ENCODE data around the gene PRSS50.

DNA sequence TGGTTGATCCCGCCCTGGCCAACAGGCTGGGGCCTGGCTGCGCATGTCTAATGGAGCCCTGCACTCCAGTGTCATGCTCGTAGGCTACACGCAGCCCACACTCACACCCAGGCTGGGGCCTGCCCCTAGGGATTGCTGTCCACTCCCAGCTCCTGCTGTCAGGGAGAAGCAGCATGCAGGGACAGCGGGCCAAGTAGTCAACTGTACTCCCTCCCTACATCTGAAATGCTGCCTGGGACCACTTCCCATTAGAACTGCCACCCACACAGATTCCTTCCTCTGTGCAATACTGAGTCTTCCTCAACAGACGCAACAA lies 40.3 kb downstream of the PRSS50 start:
- TF ChIP-seq, protein P1, sequence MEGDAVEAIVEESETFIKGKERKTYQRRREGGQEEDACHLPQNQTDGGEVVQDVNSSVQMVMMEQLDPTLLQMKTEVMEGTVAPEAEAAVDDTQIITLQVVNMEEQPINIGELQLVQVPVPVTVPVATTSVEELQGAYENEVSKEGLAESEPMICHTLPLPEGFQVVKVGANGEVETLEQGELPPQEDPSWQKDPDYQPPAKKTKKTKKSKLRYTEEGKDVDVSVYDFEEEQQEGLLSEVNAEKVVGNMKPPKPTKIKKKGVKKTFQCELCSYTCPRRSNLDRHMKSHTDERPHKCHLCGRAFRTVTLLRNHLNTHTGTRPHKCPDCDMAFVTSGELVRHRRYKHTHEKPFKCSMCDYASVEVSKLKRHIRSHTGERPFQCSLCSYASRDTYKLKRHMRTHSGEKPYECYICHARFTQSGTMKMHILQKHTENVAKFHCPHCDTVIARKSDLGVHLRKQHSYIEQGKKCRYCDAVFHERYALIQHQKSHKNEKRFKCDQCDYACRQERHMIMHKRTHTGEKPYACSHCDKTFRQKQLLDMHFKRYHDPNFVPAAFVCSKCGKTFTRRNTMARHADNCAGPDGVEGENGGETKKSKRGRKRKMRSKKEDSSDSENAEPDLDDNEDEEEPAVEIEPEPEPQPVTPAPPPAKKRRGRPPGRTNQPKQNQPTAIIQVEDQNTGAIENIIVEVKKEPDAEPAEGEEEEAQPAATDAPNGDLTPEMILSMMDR (IDR thresholded peaks at IDR 0.05): no peak
- TF ChIP-seq POLR2A (IDR thresholded peaks at IDR 0.05): no peak
- no peak for TF ChIP-seq POLR2AphosphoS5 (IDR thresholded peaks at IDR 0.05; ENCODE audit: insufficient read depth in 1 of 2, low read depth in 1 of 2)

Measured in vagina (tissue), 2 donors.